ENCODE measurements around the gene UBE2L5.

The UBE2L5 gene

DNA sequence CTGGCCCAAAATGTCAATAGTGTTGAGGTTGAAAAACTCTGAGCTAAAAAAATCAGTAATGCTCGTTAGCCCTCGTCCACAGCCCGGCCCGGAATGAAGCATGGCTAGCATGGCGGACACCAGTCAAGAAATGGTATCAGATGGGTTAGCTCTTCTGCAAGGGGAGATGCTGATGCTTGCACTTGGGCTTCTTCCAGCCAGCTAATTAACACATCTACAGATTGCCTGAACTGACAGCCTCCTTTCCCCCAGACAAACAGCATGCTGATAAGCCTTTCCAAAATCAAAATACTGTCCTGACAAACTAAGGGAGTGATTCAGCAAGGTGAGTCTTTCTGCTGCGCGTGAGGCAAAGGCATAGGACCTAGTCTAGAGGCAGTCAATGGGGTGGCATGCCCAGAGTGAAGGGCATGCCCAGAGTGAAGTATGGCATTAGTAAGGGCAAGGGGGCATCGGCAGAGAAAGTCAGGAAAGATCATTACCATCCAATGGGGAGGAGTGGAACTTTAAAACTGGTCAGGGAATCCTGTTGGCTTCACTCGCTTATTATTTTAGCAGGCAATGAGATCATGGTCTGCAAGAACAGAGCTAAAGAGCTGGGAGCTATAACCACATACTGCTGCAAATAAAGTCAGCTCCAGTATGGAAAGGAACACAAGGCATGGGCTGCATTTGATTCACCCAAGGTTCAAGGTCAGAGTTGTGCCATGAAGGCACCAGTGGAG, 30.2 kb upstream of the UBE2L5 start:
- H3K27me3 ChIP-seq (ENCODE audit: control insufficient read depth, insufficient read depth, low read length) = no peaks in the 10 kb centered on the region
- no peaks in the 10 kb centered on the region for H3K9me3 ChIP-seq (ENCODE audit: control insufficient read depth, insufficient read depth, low read depth, low read length)
- no peaks in the 10 kb centered on the region for H3K36me3 ChIP-seq (ENCODE audit: control insufficient read depth, insufficient read depth, low read length)
- no peak overlapping the region for H3K4me3 ChIP-seq (ENCODE audit: low read depth, low read length)
- no peak overlapping the region for H3K27ac ChIP-seq (ENCODE audit: low read depth, low read length)
- H3K4me1 ChIP-seq (ENCODE audit: control insufficient read depth, insufficient read depth, low read length) = peaks cover 25% of the 10 kb centered on the region
- H3K9ac ChIP-seq (ENCODE audit: low read length) = no peak overlapping the region

DNA sequence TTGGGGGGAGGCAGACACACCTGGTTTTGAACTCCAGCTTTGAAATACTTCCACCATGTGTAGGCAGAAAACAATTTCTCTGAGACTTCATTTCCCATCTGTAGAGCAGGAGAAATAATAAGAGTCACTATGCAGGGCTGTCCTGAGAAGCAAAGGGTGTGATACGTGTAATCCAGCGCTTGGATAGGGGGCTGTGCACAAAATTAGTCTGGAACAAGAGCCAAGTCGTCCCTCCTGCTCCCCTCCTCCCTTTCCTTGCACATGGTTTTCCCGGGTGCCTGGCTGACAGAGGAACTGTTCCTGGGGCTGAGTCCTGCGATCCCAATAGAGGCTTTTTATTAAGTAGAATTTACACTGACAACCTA, 29.6 kb upstream of the UBE2L5 start:
- Histone ChIP-seq H3K9ac (ENCODE audit: low read length) (no peak overlapping the region), H3K9me3 (ENCODE audit: control insufficient read depth, insufficient read depth, low read depth, low read length) (no peaks in the 10 kb centered on the region), H3K36me3 (ENCODE audit: control insufficient read depth, insufficient read depth, low read length) (no peaks in the 10 kb centered on the region), H3K4me1 (ENCODE audit: control insufficient read depth, insufficient read depth, low read length) (peaks cover 25% of the 10 kb centered on the region), H3K27me3 (ENCODE audit: control insufficient read depth, insufficient read depth, low read length) (no peaks in the 10 kb centered on the region), H3K27ac (ENCODE audit: low read depth, low read length) (no peak overlapping the region), H3K4me3 (ENCODE audit: low read depth, low read length) (no peak overlapping the region)

DNA sequence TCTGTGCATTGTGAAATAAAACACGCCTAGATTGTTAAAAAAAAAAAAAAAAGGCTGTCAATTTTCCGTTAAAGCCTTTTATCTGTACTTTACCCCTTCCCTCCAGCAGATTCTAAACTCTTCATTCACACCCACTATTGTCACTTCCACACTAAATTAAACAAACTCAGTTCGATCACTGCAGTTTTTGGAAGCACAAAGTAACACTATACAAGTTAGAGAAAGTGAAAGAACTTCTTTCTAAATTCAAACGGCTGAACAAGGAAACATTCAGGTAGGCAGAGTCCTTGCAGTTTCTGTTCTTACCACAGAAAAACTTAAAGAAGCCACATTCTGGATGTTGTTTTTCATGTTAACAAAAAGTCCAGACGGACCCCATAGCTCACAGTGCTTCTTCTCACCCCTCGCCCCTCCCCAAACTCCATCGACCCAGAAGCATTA, 27.5 kb upstream of the UBE2L5 start:
- H3K4me3 ChIP-seq (ENCODE audit: low read depth, low read length) = peak overlapping the region; percentile 41
- no peaks in the 10 kb centered on the region for H3K27me3 ChIP-seq (ENCODE audit: control insufficient read depth, insufficient read depth, low read length)
- no peak overlapping the region for H3K27ac ChIP-seq (ENCODE audit: low read depth, low read length)
- H3K9me3 ChIP-seq (ENCODE audit: control insufficient read depth, insufficient read depth, low read depth, low read length) = no peaks in the 10 kb centered on the region
- H3K4me1 ChIP-seq (ENCODE audit: control insufficient read depth, insufficient read depth, low read length) = peaks cover 15% of the 10 kb centered on the region
- H3K36me3 ChIP-seq (ENCODE audit: control insufficient read depth, insufficient read depth, low read length) = no peaks in the 10 kb centered on the region
- no peak overlapping the region for H3K9ac ChIP-seq (ENCODE audit: low read length)

DNA sequence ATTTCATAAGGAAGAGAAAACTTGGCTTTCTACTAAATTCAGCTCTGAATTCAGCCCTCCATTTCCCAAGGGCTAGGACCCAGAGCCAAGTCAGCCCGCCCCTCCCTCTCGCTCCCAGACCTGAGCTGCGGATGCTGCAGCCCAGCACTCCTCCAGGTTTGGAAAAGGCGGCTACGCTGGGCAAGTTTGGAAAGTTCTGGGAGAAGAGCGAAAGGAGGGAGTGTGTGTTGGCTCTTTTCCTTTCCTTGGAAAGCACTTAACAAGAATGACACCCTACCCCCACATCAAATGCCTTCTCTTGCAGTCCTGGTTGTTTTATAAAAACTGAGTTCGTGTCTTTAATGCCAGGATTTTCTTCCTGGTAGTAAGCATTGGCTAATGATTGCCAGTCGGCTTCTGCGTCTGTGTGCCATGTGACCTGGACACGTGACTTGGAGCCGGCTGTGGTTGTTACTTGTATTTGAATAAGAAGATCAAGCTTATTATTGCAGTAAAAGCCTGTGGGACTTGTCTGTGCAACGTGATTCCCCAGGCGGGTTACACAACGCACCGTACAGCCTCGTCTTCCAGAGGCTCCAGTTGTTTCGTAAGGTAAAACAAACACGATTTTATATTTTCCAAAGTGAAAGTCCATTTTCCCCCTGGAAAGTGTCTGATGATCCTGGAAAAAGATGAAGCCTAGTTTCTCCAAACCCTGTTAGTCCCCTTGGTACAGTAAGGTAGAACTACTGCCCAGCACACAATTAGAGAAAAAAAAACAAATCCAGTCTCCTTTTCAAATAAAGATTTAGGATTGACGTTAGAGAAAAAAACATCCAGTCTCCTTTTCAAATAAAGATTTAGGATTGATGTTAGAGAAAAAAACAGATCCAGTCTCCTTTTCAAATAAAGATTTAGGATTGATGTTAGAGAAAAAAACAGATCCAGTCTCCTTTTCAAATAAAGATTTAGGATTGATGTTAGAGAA, 26.8 kb upstream of the UBE2L5 start:
- Histone ChIP-seq H3K4me1 (ENCODE audit: control insufficient read depth, insufficient read depth, low read length) (peaks cover 14% of the 10 kb centered on the region), H3K9ac (ENCODE audit: low read length) (no peak overlapping the region), H3K27ac (ENCODE audit: low read depth, low read length) (no peak overlapping the region), H3K9me3 (ENCODE audit: control insufficient read depth, insufficient read depth, low read depth, low read length) (no peaks in the 10 kb centered on the region), H3K27me3 (ENCODE audit: control insufficient read depth, insufficient read depth, low read length) (no peaks in the 10 kb centered on the region), H3K36me3 (ENCODE audit: control insufficient read depth, insufficient read depth, low read length) (no peaks in the 10 kb centered on the region), H3K4me3 (ENCODE audit: low read depth, low read length) (peak overlapping the region; percentile 41)

DNA sequence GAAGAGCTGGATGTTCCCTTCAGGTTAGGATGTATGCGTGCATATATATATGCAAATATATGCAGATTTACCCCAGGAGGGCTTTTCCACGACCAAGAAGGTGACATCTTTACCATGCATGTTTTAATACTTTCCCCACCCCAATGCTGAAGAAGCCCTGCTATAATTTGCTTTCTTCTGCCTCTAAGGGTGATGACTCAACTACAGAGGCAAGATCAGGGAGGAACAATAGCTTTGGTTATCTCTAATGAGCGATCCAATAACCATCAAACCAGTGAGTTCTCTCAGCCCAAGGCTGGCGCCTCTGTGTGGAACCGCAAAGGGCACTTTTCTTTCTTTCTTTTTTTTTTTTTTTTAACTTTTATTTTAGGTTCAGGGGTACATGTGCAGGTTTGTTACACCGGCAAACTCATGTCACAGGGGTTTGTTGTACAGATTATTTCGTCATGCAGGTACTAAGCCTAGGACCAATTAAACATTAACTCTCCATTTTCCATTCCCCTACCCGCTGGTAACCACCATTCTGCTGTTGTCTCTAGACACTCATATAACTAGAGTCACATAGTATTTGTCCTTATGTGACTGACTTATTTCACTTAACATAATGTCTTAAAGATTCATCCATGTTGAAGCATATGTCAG, 25.7 kb upstream of the UBE2L5 start:
- Histone ChIP-seq H3K9me3 (ENCODE audit: control insufficient read depth, insufficient read depth, low read depth, low read length) (no peaks in the 10 kb centered on the region), H3K36me3 (ENCODE audit: control insufficient read depth, insufficient read depth, low read length) (no peaks in the 10 kb centered on the region), H3K4me1 (ENCODE audit: control insufficient read depth, insufficient read depth, low read length) (peaks cover 19% of the 10 kb centered on the region), H3K27ac (ENCODE audit: low read depth, low read length) (no peak overlapping the region), H3K27me3 (ENCODE audit: control insufficient read depth, insufficient read depth, low read length) (no peaks in the 10 kb centered on the region), H3K4me3 (ENCODE audit: low read depth, low read length) (no peak overlapping the region), H3K9ac (ENCODE audit: low read length) (no peak overlapping the region)

DNA sequence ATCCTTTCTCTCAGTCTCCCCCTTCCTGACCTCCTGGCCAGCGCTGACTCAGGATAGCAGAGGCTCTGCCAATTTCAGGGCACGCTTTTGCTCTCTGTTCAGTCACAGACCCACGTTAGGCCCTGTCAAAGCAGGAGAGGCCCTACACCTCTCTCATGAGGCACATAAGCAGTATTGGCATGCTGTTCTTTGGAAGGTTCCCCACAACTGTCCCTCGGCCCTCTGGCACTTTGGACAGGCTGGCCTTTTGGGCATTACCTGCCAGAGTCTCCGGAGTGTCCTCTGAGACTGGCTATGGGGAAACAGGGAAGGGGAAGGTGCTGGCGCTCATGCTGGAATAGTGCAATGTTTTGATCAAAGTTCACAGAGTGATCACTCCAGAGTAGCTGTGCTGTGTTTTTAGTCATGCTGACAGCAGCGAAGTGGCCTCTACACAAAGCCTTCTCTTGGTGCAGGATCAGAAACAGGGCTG, 23.7 kb upstream of the UBE2L5 start:
- Histone ChIP-seq H3K9ac (ENCODE audit: low read length) (no peak overlapping the region), H3K4me3 (ENCODE audit: low read depth, low read length) (no peak overlapping the region)

DNA sequence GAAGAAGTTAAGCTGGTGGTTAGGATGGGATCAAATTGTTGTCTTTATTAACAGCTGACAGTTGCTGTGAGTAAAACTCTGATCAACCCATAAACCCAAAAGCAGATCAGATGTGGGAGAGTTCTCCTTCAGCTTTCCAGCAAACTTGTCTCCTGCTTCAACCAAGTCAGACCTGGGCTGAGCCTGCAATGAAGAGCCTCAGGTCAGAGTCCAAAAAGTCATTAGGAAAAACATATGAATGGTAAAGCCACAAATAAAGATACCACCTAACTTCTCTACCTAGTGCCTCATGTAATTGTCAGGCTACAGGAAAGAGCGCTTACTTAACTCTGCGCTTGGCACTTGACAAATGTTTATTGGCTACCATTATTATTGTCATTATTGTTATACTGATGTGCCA, 21.9 kb upstream of the UBE2L5 start:
- Histone ChIP-seq H3K4me1 (ENCODE audit: control insufficient read depth, insufficient read depth, low read length) (peaks cover 18% of the 10 kb centered on the region), H3K9me3 (ENCODE audit: control insufficient read depth, insufficient read depth, low read depth, low read length) (no peaks in the 10 kb centered on the region), H3K36me3 (ENCODE audit: control insufficient read depth, insufficient read depth, low read length) (no peaks in the 10 kb centered on the region), H3K27me3 (ENCODE audit: control insufficient read depth, insufficient read depth, low read length) (no peaks in the 10 kb centered on the region), H3K4me3 (ENCODE audit: low read depth, low read length) (no peak overlapping the region), H3K27ac (ENCODE audit: low read depth, low read length) (no peak overlapping the region), H3K9ac (ENCODE audit: low read length) (no peak overlapping the region)

More for the DNA sequence above, 23.7 kb upstream of the UBE2L5 start:
- Histone ChIP-seq H3K4me1 (ENCODE audit: control insufficient read depth, insufficient read depth, low read length) (peaks cover 25% of the 10 kb centered on the region), H3K27me3 (ENCODE audit: control insufficient read depth, insufficient read depth, low read length) (no peaks in the 10 kb centered on the region), H3K36me3 (ENCODE audit: control insufficient read depth, insufficient read depth, low read length) (no peaks in the 10 kb centered on the region), H3K27ac (ENCODE audit: low read depth, low read length) (no peak overlapping the region), H3K9me3 (ENCODE audit: control insufficient read depth, insufficient read depth, low read depth, low read length) (no peaks in the 10 kb centered on the region)

DNA sequence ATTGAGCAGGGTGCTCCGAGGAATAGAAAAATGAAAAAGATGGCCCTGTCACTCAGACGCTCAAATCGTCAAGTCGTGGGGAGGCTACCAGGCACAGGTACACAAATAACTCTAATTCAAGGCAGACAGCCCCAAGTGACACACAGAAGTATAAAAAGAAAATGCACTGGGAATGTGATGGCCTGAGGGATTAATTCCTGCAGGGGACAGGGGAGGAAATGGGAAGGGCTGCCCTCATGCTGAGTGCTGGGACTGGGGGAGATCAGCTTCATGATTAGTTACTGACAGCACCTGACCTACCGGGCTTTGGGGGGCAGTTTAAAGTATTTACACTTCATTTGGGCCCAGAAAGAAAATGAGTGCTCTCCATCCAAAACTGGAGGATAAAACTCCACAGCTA, 20.9 kb upstream of the UBE2L5 start:
- no peaks in the 10 kb centered on the region for H3K27me3 ChIP-seq (ENCODE audit: control insufficient read depth, insufficient read depth, low read length)

DNA sequence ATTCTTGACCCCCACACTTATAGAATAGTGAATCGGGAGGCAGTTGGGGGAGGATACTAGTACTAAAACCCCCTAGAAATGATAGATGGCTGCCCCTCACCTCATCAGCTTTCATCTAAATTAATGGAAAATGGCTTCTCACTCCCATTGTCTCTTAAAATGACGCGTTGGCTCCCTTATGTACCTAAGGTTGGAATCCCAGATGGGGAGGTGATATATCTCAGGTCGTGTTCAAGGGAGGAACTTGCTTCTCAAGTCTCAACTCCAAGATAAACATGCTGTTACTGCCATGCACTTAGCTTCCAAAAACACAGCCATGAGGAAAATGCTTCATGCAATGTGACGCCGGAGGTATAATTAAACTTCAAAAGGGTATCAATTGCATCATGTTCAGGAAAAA, 18.8 kb upstream of the UBE2L5 start:
- no peak overlapping the region for H3K9ac ChIP-seq (ENCODE audit: low read length)

More for the DNA sequence above, 20.9 kb upstream of the UBE2L5 start:
- Histone ChIP-seq H3K36me3 (ENCODE audit: control insufficient read depth, insufficient read depth, low read length) (no peaks in the 10 kb centered on the region), H3K27ac (ENCODE audit: low read depth, low read length) (no peak overlapping the region), H3K4me1 (ENCODE audit: control insufficient read depth, insufficient read depth, low read length) (peaks cover 13% of the 10 kb centered on the region), H3K4me3 (ENCODE audit: low read depth, low read length) (no peak overlapping the region), H3K9ac (ENCODE audit: low read length) (no peak overlapping the region), H3K9me3 (ENCODE audit: control insufficient read depth, insufficient read depth, low read depth, low read length) (no peaks in the 10 kb centered on the region)

DNA sequence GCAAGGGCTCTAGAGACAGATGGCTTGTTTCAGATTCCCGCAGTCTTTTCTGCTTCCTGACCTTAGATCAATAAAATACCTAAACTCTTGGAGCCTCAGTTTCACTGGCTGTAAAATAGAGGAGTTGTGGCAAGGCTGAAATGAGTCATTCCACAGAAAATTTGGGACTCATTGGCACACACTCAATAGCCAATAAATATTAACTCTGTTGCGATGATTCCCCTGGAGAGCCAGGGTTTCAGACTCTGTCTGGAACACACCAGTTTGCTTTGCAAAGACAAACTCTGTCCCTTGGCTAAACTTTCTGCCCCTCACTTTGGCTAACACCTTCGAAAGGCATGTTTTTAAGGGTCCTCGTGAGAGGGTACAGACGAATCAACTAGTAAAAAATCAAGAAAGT, 18.1 kb upstream of the UBE2L5 start:
- Histone ChIP-seq H3K9me3 (ENCODE audit: control insufficient read depth, insufficient read depth, low read depth, low read length) (no peaks in the 10 kb centered on the region), H3K27ac (ENCODE audit: low read depth, low read length) (no peak overlapping the region), H3K27me3 (ENCODE audit: control insufficient read depth, insufficient read depth, low read length) (peaks cover 6% of the 10 kb centered on the region), H3K4me1 (ENCODE audit: control insufficient read depth, insufficient read depth, low read length) (peaks cover 20% of the 10 kb centered on the region), H3K9ac (ENCODE audit: low read length) (no peak overlapping the region), H3K4me3 (ENCODE audit: low read depth, low read length) (no peak overlapping the region), H3K36me3 (ENCODE audit: control insufficient read depth, insufficient read depth, low read length) (no peaks in the 10 kb centered on the region)

More for the DNA sequence above, 18.8 kb upstream of the UBE2L5 start:
- no peak overlapping the region for H3K27ac ChIP-seq (ENCODE audit: low read depth, low read length)
- H3K9me3 ChIP-seq (ENCODE audit: control insufficient read depth, insufficient read depth, low read depth, low read length) = no peaks in the 10 kb centered on the region
- peaks cover 13% of the 10 kb centered on the region for H3K4me1 ChIP-seq (ENCODE audit: control insufficient read depth, insufficient read depth, low read length)
- H3K36me3 ChIP-seq (ENCODE audit: control insufficient read depth, insufficient read depth, low read length) = no peaks in the 10 kb centered on the region
- H3K27me3 ChIP-seq (ENCODE audit: control insufficient read depth, insufficient read depth, low read length) = no peaks in the 10 kb centered on the region
- H3K4me3 ChIP-seq (ENCODE audit: low read depth, low read length) = no peak overlapping the region
